Endothelial cell of umbilical vein (primary cell): ENCODE measurements around the gene HSPA5. TPM values are rescaled to one million over a fixed set of nuclear protein-coding genes. Genes with fewer than 3 reads are reported as not detected.

ENCODE experiments used
- BruUV-seq: library from RNA; stranded (reverse); fragments of 400-500 nt; replicated peaks from 2 replicates; lab custom pipeline; 2021; lab: Mats Ljungman, UMichigan
- CTCF ChIA-PET: fragments of 300-600, 350-600 bp; sonication (Branson Sonifier 250); formaldehyde crosslinking; loops from one replicate; lab custom pipeline; 2021; ENCODE audit warnings: antibody characterized with exemption, inconsistent platforms; lab: Charles Lee
- POLR2A ChIA-PET: fragments of 300-600, 350-600 bp; sonication (Branson Sonifier 250); formaldehyde crosslinking; loops from one replicate; lab custom pipeline; 2021; ENCODE audit warnings: antibody characterized with exemption, inconsistent platforms; lab: Charles Lee
- DNase-seq: peaks from one replicate; pipeline ENCODE4 v3.0.0-alpha.2; 2011; ENCODE audit warnings: low read depth, low spot score
- FAIRE-seq: peaks from 2 replicates; lab custom pipeline; 2011; peaks lifted over from hg19 to GRCh38; lab: Jason Lieb, UNC
- H2AFZ ChIP-seq: 2 replicates; pipeline ENCODE4 v1.6.0; 2012; ENCODE audit warnings: low read depth, low read length, control low read depth, inconsistent platforms
- H3K27ac ChIP-seq: 2 replicates; pipeline ENCODE4 v1.5.1; 2011; ENCODE audit warnings: low read depth, mild to moderate bottlenecking, control low read depth, low read length, moderate library complexity; ENCODE audit not compliant: insufficient read depth
- H3K27me3 ChIP-seq, 2 experiments: 2 replicates each; pipeline versions ENCODE4 v1.6.0 to v1.6.1; 2011; ENCODE audit warnings: low read length in 2 of 2, mixed read lengths in 1 of 2; ENCODE audit not compliant: control insufficient read depth in 2 of 2, insufficient read depth in 2 of 2
- H3K36me3 ChIP-seq, 2 experiments: 2 replicates in 1 of 2; 3 replicates in 1 of 2; pipeline ENCODE4 v1.5.1; 2011; ENCODE audit warnings: low read length in 2 of 2, mild to moderate bottlenecking in 1 of 2, moderate library complexity in 1 of 2; ENCODE audit not compliant: control insufficient read depth in 2 of 2, insufficient read depth in 2 of 2; ENCODE audit errors: extremely low read depth in 1 of 2
- H3K4me1 ChIP-seq: 3 replicates; pipeline ENCODE4 v1.5.1; 2011; ENCODE audit warnings: mild to moderate bottlenecking, low read length; ENCODE audit not compliant: control insufficient read depth, insufficient read depth; ENCODE audit errors: extremely low read depth
- H3K4me2 ChIP-seq: 2 replicates; pipeline ENCODE4 v1.6.1; 2011; ENCODE audit warnings: low read length, control low read depth, mixed read lengths; ENCODE audit not compliant: insufficient read depth
- H3K4me3 ChIP-seq, 3 experiments: fragments of 200-600 bp in 1 of 3; sonication (generic), shearing (Covaris generic) in 1 of 3; replicated peaks in 1 of 3; 2 replicates each; pipeline ENCODE4 v1.5.1; 2011 to 2016; ENCODE audit warnings: control low read depth in 3 of 3, low read length in 3 of 3, mild to moderate bottlenecking in 2 of 3, inconsistent platforms in 1 of 3, low read depth in 1 of 3, moderate library complexity in 1 of 3; ENCODE audit not compliant: insufficient read depth in 1 of 3
- H3K79me2 ChIP-seq: 2 replicates; pipeline ENCODE4 v1.6.0; 2012; ENCODE audit warnings: low read length, inconsistent platforms; ENCODE audit not compliant: control insufficient read depth, insufficient read depth
- H3K9ac ChIP-seq: replicated peaks from 2 replicates; pipeline ENCODE3; 2011; ENCODE audit warnings: low read length, control low read depth; ENCODE audit not compliant: insufficient read depth; ENCODE audit errors: extremely low read depth
- H3K9me1 ChIP-seq: replicated peaks from 3 replicates; pipeline ENCODE4 v1.6.0; 2011; ENCODE audit warnings: mild to moderate bottlenecking, low read length; ENCODE audit not compliant: control insufficient read depth, insufficient read depth; ENCODE audit errors: extremely low read depth
- H3K9me3 ChIP-seq: replicated peaks from 2 replicates; pipeline ENCODE4 v1.5.1; 2012; ENCODE audit warnings: low read length, inconsistent platforms; ENCODE audit not compliant: control insufficient read depth, insufficient read depth
- H4K20me1 ChIP-seq: replicated peaks from 2 replicates; pipeline ENCODE3; 2011; ENCODE audit warnings: mild to moderate bottlenecking, low read length; ENCODE audit not compliant: control insufficient read depth, insufficient read depth; ENCODE audit errors: extremely low read depth
- CTCF ChIP-seq, 2 donors: IDR thresholded peaks; 1 replicate in 1 of 2; 2 replicates in 1 of 2; pipeline ENCODE4 v1.5.1; 2011; ENCODE audit warnings: low read length in 2 of 2, mild to moderate bottlenecking in 2 of 2, moderate library complexity in 2 of 2, control low read depth in 1 of 2, inconsistent platforms in 1 of 2, low read depth in 1 of 2; ENCODE audit not compliant: insufficient read depth in 1 of 2; ENCODE audit errors: extremely low read depth in 1 of 2
- EZH2 ChIP-seq: IDR thresholded peaks from 2 replicates; pipeline ENCODE4 v1.6.1; 2012; ENCODE audit warnings: borderline replicate concordance, low read depth, mild to moderate bottlenecking, moderate library complexity, low read length, inconsistent platforms; ENCODE audit not compliant: severe bottlenecking
- FOS ChIP-seq: IDR thresholded peaks from 2 replicates; pipeline ENCODE4 v1.6.1; 2011; ENCODE audit warnings: mild to moderate bottlenecking, low read length, moderate library complexity, borderline replicate concordance; ENCODE audit not compliant: insufficient read depth
- GATA2 ChIP-seq: IDR thresholded peaks from 2 replicates; pipeline ENCODE4 v1.7.0; 2011; ENCODE audit warnings: low read depth, mild to moderate bottlenecking, moderate library complexity, mixed read lengths, low read length; ENCODE audit not compliant: insufficient read length, insufficient read depth
- JUN ChIP-seq: IDR thresholded peaks from 2 replicates; pipeline ENCODE4 v1.6.1; 2011; ENCODE audit warnings: borderline replicate concordance, low read depth; ENCODE audit not compliant: insufficient read length, insufficient read depth
- MAX ChIP-seq: IDR thresholded peaks from 2 replicates; pipeline ENCODE4 v1.6.1; 2011; ENCODE audit not compliant: insufficient read depth, insufficient read length
- MYC ChIP-seq: IDR thresholded peaks from one replicate; pipeline ENCODE4 v1.6.1; 2011; ENCODE audit warnings: mild to moderate bottlenecking, low read depth, low read length
- POLR2A ChIP-seq: IDR thresholded peaks from 2 replicates; pipeline ENCODE4 v1.6.1; 2012; ENCODE audit warnings: low read depth, mild to moderate bottlenecking, control low read depth, low read length
- POLR2AphosphoS5 ChIP-seq: IDR thresholded peaks from 2 replicates; pipeline ENCODE4 v1.6.1; 2012; ENCODE audit warnings: low read depth, mild to moderate bottlenecking, control low read depth, low read length, moderate library complexity; ENCODE audit not compliant: insufficient read depth
- dilution Hi-C: fragments of 300-500 bp; cut with MboI; formaldehyde crosslinking; loops from one replicate; pipeline ENCODE4 v1.15.0; 2019; ENCODE audit warnings: low sequenced_read_pairs; ENCODE audit not compliant: extremely low pct_ligation_motif_present
- intact Hi-C: fragments of 100-400 bp; cut with micrococcal nuclease; formaldehyde crosslinking; loops from one replicate; pipeline ENCODE4 v1.10.0; 2022
- polyA plus RNA-seq, 4 experiments: library from polyadenylated mRNA; depleted of rRNA in 3 of 4; stranded (reverse) in 3 of 4; unstranded in 1 of 4; fragments of >200 nt; gene quantifications; 2 replicates each; pipeline versions ENCODE4 v1.2.1 to v1.2.3, GENCODE V29; 2011 to 2012; ENCODE audit warnings: missing spikeins in 1 of 4
- total RNA-seq: library from RNA; stranded (reverse); gene quantifications from 2 replicates; pipeline ENCODE4 v1.2.3, GENCODE V29; 2021

Gene HSPA5
- total and polyA plus RNA-seq, 2 donors (not counting 3 experiments of a cell fraction or from before 2014, with no cell fraction given): 247 to 538 TPM

- Histone ChIP-seq H3K4me3 (no peak overlapping the region), H3K9me1 (no peaks in the 10 kb centered on the region), H3K36me3 (no peaks in the 10 kb centered on the region), H3K79me2 (peaks cover 56% of the 10 kb centered on the region), H3K4me2 (no peak overlapping the region), H3K27me3 (no peaks in the 10 kb centered on the region), H2AFZ (no peak overlapping the region), H3K27ac (no peak overlapping the region), H3K4me1 (no peaks in the 10 kb centered on the region), H3K9me3 (no peaks in the 10 kb centered on the region), H4K20me1 (peaks cover 5% of the 10 kb centered on the region), H3K9ac (no peak overlapping the region)
- FAIRE-seq (no peak), DNase-seq (no peak)
- dilution Hi-C loops (no loop called here), intact Hi-C loops (no loop called here)
- ChIA-PET POLR2A (interaction anchor here (0.9 kb wide), 1 partner anchor 505 kb away, joined by 9 read pairs; no protein-coding TSS in a partner anchor), CTCF (interaction anchor here (1.2 to 1.3 kb wide), 2 partner anchors 11 to 77 kb away, joined by 3 read pairs; no protein-coding TSS in a partner anchor)
- no peak for TF ChIP-seq FOS
- TF ChIP-seq MAX: no peak
- no peak for TF ChIP-seq POLR2AphosphoS5
- no peak for TF ChIP-seq CTCF (IDR thresholded peaks at IDR 0.05; ENCODE audit: extremely low read depth in 1 of 2, insufficient read depth in 1 of 2, low read depth in 1 of 2, low read length in 2 of 2)
- no peak for TF ChIP-seq EZH2
- no peak for TF ChIP-seq POLR2A
- no peak for TF ChIP-seq JUN
- TF ChIP-seq GATA2: no peak
- no peak for TF ChIP-seq MYC
- BruUV-seq: no TSS peak
Observed at GRCh38 chr9:125284855-125285254, 43.7 kb upstream of the HSPA5 start.
